ENCODE results near the gene NAA50.
A peak's percentile ranks its signal among the peaks of the same experiment; 100 is the strongest.

NAA50 gene

DNA sequence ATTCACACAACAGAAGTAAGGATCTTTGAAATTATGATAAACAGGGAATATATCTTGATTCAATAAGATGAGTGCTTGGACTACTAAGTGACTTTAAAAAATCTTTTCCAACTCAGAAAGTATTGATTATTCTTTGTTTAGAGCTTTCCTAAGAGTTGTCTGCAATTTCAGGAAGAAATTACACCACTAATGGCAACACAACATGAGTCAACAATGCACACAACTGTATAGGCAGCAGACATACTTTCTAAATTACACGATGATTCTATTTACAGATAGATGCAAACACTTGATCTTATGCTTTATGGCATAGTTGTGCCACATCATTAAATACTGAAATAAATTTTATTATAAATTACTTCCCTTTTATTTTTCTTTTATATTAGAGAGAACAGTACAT lies 4.4 kb downstream of the NAA50 start:
- no peak for DNase-seq

DNA sequence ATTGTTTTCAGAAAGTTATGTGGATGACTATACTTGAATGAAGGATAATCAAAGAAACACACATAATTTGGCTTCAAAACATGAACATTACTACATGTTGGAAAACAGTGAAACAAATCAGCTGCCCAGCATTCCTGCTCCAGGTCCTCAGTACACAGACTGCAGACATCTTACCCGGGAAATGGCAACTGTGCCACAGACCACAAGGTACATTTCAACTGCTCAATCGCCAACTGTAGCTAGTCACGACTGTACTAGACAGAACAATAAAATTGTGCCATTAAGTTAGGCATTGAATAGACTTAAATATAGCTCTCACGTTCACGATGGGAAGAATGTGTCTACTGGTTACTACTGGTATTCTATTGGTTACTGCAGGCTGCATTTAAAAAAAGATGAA lies 5.0 kb downstream of the NAA50 start:
- no peak for DNase-seq

DNA sequence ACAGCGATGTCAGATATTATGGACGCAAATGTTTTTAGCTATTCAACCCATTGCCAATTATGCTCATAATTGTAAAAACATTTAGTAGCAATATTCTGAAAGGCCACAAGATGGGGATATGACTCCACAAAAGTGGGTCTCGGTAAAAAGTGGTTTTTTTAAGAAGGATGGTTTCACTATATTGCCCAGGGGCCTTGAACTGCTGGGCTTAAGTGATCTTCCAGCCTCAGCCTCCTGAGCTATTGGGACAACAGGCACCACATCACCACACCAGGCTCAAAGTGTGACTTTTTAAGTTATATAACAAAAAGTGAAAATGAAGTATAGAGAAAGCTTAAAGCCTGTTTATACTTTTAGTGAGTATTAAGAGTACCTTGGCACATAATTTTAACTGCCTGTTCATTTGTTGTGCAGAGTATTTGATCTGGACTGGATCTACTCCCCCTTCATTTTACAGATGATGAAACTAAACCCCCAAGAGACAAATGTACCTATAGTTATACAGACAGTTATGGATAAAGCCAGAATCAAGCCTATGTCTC lies 9.4 kb downstream of the NAA50 start:
- no peak for DNase-seq

DNA sequence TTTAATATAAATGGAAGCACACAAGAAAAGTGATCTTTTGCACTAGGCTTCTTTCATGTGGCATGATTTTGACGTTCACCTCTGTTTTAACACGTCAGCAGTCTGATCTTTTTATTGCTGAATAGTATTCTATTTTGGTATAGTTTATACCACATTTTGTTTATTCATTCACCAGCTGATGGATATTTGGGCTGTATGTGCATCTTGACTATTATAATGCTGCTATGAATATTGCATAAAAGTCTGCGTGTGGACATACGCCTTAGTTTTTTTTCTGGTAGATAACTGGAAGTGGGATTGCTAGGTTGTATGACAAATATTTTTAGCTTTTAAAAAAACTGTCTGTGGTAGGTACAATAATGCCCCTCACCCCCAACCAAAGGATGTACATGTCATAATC lies 14.4 kb downstream of the NAA50 start:
- DNase-seq: no peak

DNA sequence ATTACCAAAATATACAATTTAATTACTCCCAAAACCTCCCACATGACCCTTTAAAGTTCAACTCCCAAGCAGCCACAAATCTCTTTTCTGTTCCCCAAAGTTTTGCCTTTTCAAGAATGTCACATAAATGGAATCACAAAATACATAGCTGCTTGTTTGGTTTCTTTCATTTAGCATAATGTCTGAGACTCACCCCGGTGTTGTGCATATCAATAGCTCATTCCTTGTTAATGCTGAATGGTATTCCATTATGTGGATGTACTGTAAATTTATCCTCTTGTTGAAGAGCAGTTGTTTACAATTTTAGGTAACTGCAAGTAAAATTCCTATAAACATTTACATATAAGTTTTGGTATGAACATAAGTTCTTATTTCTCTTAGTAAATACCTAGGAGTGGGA lies 15.5 kb downstream of the NAA50 start:
- DNase-seq: no peak

DNA sequence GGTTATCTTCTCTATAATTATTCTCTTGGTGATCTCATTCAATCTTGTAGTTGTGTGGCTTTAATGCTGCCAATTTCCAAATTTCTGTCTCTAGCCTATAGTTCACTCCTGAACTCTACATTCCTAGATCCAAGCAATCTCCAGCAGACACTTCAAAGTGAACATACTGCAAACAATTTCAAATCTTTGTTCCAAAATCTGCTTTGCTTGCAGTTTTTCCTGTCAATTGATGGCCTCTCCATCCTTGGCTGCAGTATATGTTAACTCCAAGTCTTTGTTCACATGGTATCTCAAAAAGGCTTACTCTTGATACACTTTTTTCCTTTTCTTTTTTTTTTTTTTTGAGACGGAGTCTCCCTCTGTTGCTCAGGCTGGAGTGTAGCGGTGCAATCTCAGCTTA lies 17.4 kb downstream of the NAA50 start:
- no peak for DNase-seq

DNA sequence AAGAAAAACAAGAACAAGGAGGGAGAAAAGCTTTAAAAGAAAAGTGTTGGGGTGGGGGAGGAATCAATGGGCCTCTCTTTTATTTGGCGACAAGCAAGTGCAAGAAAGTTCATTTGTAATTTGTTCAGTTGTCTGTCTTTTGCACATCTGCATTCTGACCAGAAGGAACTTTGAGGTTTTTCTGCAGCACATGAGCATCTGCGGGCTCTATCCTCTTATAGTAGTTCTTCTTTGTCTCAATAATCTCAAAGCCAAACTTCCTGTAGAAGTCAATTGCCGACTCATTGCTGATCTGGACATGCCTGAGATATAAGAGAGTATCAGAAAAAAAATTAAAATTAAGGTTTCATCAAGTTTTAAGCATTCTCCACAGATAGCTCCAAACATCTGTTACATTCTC lies 24.4 kb downstream of the NAA50 start:
- no peak for DNase-seq

DNA sequence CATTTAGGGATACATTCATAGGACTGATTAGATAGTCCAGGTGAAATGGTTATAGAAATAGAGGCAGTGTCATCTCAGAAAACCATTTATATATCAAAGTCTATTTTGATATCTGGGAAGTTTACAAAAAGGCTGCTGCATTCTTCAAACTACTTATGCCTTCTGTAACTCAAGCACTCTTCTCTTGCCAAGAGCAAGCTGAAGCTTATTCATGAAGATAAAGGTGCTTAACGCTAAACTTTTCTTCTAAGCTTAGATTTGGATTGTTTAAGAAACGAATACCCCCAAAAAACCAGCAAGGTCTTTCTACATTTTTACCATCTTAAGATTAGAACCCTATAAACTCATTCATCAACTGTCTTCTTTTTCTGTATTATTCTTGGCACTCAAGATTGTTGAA lies 26.3 kb downstream of the NAA50 start:
- DNase-seq: no peak

DNA sequence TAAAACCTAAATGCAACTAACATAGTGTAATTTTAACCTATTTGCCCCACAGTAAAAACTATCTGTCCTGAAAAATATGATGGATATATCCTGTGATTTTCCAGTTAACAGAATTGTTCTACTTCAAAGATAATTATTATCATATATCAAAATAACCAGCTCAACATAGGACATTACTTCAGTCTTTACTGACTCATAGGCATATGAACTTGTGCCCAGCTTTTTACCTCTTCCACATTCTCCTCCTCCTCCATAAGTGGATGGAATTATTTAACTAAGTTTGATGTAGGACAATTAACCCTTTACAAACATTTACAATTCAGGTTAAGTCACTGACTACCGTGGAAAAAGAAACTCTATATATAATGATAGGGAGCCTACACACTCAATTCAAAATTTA lies 26.8 kb downstream of the NAA50 start:
- no peak for DNase-seq

DNA sequence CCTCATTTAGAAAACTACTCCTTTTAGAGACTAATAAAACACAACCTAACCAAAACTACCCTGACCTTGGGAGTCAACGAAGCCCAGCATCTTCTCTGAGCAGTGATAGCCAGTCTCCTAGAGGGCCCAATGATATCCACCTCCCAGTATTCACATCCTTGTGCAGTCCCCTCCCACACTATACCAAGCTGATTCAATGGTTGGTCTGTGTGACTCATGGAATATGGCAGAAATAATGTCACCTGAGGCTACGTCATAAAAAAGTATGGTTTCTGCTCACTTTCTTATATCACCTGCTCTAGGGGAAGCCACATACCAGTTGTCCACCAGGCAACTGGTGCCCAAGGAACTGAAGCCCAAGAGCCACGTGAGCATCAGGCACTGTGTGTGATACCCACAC lies 28.2 kb downstream of the NAA50 start:
- no peak for DNase-seq

DNA sequence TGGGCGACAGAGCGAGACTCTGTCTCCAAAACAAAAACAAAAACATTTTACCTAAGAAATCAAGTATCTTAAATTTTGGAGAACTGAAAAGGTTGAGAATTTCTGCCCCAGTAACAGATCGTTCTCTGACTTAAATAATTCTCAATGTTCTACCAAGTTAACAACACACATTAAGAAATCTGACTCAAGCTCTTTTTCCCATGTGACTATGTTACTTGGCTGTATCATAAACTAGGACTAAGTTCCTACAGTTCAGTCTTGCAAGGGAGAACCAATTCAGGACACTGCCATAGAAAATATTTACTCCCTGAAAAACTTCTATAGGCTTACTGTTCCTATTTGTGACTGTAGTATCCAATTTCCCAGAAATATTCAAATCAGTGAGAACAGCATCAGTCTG lies 28.7 kb downstream of the NAA50 start:
- no peak for DNase-seq

DNA sequence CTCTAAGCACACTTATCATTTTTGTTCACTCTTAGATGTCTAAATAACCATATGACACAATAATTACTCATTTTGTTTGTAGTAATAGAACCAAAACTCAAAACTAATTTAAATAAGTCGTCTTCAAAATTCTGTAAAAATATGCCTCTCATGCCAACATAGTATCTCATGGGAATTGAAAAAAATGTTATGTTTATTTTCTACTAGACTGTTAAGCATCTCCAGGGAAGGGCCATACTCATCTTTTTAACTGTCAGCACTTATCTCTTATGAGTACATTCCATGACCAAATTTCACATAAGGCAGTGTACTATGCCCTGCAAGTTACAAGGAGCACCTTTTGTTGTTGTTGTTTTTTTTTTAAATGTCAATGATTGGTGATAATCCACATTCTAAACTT lies 31.3 kb downstream of the NAA50 start:
- no peak for DNase-seq

DNA sequence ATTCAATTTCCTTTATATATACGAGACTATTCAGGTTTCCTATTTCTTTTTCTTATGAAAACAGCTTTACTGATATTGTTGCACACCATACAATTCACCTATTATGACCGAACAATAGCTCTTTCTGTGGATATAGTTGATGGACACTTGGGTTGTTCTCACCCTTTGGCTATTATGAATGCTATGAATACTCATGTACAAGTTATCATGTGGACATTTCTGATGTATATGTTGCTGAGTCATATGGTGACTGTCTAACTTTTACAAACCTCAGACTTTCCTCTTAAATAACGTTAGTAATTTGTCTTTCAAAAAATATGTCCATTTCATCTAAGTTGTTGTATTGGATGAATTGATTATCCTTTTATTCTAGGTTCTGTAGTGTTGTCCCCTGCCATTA lies 33.9 kb downstream of the NAA50 start:
- no peak for DNase-seq

DNA sequence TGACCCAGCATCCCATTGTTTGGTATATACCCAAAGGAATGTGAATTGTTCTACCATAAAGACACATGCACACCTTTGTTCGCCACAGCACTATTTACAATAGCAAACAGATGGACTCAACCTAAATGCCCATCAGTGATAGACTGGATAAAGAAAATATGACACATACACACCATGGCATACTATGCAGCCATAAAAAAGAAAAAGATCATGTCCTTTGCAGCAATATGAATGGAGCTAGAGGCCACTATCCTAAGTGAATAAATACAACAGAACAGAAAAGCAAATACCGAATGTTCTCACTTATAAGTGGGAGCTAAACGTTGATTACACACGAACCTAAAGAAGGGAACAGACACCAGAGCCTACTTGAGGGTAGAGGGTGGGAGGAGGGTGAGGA lies 38.2 kb downstream of the NAA50 start:
- DNase-seq: no peak

DNA sequence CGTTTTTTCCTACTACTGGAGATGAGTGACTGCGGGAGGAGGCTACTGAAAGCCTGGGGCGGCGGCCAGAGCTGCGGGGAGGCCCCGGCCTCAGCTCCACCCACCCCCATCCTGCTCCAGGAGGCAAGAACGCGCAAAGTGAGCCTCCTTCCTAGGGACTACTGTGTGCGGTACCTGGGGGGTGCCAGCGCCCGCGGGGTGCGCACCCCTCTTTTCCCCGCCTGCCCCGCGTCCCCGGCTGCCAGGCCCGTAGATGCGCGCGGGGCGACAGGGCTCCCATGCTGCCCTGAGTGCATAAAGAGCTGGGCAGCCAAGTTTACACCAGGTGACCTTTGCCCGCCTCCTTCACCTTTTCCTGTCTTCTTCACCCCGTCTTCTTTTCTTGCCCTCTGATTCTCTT lies 47.1 kb downstream of the NAA50 start:
- DNase-seq: peak in 1 of 2 donors; percentile 2

DNA sequence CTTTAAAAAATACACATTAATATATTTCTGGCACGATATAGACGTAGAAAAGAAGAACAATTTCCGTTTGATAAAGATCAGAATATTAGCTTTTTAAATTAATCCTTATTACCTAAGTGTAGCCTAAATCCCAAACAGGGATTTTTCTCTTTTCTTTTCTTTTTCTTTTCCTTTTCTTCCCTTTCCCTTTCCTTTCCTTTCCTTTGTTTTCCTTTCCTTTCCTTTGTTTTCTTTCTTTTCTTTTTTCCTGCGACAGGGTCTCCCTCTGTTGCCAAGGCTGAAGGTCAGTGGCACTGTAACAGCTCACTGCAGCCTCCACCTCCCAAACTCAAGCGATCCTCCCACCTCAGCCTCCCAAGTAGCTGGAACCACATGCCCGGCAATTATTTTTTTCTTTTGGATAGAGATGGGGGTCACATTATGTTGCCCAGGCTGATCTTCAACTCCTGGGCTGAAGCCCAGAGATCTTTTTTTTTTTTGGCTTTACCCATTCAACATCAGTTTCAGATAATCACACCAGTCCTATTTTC lies 47.8 kb downstream of the NAA50 start:
- no peak for DNase-seq

DNA sequence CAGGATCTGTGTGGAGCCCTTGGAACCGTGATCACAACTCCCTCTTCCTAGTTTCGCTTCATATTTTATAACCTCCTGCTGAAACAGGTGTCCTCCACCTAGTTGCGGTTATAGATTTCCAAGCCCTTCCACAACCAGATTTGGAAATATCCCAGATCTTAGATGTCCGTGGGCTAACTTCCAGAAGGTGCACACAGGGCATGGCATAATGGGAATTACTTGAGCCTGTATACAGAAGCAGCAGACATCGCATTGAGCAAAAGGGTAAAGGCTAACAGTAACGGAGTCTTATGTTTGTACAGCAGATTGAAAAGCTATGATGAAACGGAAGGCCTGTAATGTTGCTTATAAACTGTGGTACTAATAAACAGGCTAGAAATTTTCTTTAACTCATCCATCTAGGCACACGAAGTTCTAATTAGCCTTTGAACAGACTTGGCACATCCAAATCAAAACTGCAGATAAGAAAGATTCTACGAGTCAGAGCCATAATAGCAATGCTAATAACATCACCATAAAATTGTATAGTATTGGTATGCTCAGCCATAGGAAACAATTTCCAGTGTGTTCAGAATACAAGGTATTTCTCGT lies 48.5 kb downstream of the NAA50 start:
- DNase-seq: no peak

DNA sequence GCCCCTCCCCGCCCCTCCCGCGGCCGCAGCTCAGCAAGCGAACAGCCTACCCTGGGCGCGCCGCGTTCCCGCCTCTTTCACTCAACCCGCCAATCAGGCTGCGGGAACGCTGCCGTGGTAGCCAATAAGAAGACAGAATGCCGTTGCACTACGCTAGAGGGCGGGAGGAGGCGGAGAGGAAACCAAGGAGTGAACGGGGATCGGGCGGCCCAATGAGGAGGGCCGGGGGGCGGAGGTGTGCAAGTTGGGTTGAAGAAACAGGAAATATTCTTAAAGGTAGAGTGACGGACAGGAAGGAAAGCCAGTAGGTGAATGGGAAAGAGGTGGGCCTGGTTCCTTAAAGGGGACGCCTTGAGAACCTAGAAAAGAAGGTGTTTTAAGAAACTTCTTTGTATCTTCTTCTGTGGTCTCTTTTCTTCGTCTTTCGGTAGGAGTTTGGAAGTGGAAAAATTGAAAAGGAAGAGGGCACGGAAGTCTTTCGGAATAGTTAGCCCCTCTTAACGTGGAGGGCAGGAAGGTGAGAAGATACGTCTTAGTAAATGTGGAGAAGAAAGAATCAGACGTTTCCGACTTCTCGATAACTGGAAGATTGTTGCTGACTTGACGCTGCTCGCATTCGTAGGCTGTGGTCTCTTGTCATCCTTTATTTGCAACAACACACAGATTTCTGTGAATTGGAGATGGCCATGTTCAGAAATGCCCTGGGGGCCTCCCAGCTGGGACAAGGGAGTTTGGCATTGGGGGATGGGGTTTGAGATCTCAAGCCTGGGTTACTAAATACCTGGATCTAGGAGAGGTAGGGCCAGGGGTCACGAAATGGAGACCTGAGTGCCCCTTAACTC lies 49.2 kb downstream of the NAA50 start:
- peak; percentile 96 for DNase-seq

DNA sequence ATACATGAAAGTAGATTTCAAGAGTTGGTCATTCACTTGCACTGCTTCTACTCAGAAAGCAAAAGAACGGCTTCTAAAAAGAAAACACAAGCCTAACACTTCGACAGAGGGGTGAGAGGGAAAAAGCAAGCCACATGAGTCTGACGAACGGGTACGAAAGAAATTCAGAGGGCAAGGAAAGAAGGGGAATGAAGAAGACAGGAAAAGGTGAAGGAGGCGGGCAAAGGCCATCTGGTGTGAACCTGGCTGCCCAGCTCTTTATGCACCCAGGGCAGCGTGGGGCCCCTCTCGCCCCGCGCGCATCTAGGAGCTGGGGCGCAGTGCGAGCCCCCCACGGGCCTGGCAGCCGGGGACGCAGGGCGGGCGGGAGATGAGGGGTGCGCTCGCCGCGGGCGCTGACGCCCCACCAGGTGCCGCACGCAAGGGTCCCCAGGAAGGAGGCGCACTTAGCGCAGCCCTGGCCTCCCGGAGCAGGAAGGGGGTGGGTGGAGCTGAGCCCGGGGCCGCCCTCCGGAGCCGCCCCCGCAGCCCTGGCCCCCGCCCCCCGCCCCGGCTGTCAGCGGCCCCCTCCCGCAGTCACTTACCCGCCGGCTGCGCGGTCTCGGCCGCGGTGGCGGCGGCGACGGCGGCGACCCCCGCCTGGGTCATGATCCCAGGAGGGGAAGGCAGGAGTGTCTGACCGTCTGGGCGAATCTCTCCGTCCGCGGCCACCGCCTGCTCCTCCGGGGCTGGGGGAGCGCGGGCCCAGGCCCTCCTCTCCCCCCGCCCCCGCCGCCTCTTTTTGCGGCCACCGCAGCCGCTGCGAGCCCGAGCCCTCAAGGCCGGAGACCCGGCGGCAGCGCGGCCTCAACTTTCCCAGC lies 50.0 kb downstream of the NAA50 start, which contains the start of gene USF3:
Gene USF3, minus strand, starts transcription at position 857 of the 860 bp plus-strand sequence. CDS start 21,764 bp downstream, outside the sequence.
- DNase-seq: peak; percentile 64 to 68

DNA sequence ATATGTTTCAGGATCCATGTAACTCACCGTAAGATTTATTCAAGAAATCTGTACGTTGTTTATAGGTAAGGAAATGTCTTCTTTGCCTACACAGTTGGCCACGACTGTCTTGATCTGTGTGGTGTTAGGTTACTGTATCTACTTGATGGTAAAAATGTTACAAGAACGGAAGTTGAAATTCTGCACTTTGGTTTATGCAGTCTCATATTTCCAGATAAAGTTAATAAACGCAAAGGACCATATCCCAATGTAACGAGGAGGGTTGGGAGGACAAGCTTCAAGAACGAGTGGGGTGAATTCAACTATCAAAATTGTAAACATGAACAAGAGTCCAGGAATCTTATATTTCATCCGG lies 50.6 kb downstream of the NAA50 start:
- DNase-seq: no peak

DNA sequence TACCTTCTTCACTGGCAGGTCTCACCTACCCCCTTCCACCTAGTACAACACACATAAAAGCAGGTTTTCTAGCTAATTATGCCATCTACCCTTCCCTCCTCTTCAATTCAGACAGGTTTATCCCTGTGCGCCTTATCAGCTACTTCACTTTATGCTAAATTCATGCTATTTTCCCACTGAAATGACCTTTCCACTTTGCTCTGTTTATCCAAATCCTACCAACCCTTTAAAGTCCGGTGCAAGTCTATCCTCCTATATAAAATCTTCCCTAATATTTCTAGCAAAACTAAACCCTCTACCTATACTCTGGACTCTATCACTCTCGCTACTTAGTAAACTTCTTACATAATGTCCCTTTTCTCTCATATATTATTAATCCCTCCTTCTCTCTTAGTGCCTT lies 55.6 kb downstream of the NAA50 start:
- no peak for DNase-seq

DNA sequence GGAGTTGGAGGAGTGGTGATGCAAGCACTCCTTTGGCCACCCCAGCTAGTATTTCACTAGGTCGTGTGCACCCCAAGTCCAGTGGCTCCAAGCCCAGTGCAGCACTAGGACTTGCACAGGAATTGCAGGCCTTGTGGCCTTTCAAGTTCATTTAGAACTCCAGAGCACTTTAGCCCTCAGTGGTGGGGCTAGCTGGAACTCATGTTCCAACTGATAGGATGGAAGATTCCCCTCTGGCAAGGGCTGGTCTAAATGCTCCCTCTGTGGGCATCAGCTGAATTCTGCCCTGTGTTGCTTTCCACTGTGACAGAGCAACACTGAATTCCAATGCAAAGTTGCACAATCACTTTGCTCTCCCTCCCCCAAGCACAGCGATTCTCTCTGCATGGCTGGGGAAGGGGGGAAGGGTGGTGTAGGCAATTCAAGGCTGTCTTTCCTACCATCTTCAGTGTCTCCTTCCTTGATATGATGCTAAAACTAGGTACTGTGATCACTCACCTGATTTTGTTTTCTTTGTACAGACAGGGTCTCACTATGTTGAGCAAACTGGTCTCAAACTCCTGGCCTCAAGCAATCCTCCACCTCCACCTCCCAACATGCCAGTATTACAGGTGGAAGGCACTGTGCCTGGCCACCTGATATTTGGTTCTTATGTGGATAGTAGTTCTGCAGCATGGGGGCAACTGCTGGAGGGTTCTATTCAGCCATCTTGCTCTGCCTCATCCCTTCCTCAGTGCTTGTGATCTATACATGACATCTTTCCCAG lies 59.9 kb downstream of the NAA50 start:
- DNase-seq: no peak

All from stimulated activated CD4-positive, alpha-beta T cell treated with anti-CD3 and anti-CD28 coated beads, Interleukin-2, amount 100 ng/mL, for 48 hours (primary cell).